SH-SY5Y (cell line): Measurements from ENCODE around the gene TAS2R16.

Source experiments
- GATA2 ChIP-seq: IDR thresholded peaks from 2 replicates; pipeline ENCODE4 v1.6.1; 2011; ENCODE audit warnings: mild to moderate bottlenecking, low read depth, low read length
- GATA3 ChIP-seq: IDR thresholded peaks from 2 replicates; pipeline ENCODE4 v1.6.1; 2011; ENCODE audit warnings: low read depth, mild to moderate bottlenecking, low read length, moderate library complexity

TAS2R16 gene, protein sequence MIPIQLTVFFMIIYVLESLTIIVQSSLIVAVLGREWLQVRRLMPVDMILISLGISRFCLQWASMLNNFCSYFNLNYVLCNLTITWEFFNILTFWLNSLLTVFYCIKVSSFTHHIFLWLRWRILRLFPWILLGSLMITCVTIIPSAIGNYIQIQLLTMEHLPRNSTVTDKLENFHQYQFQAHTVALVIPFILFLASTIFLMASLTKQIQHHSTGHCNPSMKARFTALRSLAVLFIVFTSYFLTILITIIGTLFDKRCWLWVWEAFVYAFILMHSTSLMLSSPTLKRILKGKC

DNA sequence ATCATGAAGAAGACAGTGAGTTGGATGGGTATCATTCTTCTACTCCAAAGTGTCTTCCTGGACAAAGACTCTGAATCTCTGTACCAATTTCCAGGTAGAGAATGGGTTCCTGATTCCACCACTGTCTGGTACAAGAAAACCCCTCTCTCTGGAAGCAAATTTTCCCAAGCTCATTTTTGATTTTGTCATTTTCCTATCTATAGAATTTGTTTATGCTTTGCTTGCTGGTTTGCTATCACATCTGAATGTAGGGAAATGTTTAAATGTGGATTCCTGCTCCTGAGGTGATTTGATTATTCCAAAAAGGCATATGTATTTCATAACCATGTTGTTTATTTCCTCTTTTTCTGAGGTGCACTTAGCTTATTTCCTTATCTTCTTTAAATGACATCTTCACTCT, at the start of gene TAS2R16:
TSS of gene TAS2R16 (minus strand) at position 101 of the 400 bp plus-strand sequence. CDS start at position 35, 66 bp downstream.
- TF ChIP-seq GATA3 = no peak
- no peak for TF ChIP-seq GATA2

DNA sequence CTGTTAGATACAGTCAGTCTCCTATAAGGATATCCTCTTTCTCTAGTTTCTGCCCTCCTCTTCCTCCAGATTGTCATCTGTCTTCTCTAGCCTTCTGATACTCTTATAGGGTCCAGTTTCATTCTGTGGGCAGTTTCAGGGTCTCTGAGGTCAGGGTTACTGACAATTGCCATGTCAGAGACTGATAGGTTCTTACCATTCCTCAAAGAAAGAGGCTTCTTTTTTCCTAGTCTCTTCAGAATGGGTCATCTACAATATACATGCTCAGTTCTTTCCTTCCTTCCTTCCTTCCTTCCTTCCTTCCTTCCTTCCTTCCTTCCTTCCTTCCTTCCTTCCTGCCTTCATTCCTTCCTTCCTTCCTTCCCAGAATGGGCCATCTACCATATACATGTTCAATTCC, 48.1 kb upstream of the TAS2R16 start:
- no peak for TF ChIP-seq GATA3
- no peak for TF ChIP-seq GATA2

DNA sequence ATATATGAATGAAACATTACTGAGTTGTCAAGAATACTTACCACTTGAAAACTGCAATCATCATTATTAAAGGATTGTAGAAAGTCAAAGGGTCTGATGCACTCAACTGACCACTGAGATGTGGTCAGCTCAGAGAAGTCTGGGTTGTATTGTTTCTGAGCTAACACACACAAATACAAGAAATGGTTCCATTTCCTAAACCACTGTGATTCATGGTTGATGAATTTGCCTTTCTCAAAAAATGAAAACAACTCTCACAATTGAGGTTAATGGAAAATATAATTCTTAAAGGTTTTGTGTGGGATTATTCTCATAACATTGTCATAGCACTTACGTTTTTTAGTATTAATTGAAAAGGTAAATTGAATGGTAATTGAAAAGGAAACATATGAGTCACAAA, 45.6 kb upstream of the TAS2R16 start:
- no peak for TF ChIP-seq GATA2
- no peak for TF ChIP-seq GATA3

DNA sequence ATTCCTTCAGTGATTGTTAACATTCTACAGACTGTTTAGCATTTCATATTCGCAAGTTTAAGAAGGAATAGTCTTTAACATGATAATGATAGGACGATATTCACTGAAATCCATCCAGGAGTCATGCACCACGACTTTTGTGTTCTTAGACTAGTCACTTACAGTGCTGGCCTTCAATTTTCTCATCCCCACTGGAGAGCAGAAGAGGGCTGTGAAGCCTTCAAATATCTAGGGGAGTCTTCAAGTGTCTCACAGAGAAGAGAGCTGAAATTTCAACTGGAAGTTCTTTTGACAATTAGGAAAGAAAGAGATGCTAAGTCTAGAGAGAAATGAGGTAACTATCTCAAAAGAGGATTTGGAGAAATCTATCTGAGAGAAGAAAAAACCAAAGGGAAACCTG, 43.8 kb upstream of the TAS2R16 start:
- no peak for TF ChIP-seq GATA2
- TF ChIP-seq GATA3 = no peak

DNA sequence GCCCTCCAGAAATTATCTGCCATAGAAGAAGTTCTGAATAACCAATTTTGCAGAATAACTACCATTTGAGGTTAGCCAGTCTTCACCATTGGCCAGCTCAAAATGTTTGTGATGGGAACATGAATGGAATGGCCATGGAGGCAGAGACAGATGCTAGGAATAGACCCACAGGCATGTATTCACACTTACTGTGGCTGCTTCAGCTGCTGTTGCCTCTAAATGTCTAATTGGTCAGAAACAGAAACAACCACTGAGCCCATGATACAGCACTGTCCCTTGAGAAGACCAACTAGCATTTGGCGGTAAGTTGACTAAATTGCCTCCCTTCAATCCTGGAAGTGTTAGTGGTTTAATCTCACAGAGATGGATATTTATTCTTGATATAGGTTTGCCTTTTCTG, 38.6 kb upstream of the TAS2R16 start:
- TF ChIP-seq GATA2 (no peak), GATA3 (no peak)

DNA sequence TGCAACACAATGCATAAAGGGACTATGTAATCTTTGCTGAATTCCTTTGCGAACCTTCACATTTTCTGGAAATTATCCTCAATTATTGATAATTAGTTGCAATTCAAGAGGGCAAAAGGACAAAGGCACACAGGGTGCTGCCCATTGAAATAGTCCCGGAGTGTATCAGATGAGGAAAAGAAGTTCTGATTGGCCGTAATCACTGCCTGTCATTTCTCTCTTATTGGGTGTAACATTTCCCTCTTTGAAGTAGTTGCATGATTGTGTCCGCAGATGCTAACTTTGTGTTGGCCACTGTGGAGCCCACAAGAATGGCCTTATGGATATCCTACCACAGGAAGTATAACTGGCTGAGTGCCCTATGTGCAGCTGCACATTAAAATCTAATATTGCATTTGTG, 35.1 kb upstream of the TAS2R16 start:
- TF ChIP-seq GATA2 = no peak
- TF ChIP-seq GATA3 = no peak

DNA sequence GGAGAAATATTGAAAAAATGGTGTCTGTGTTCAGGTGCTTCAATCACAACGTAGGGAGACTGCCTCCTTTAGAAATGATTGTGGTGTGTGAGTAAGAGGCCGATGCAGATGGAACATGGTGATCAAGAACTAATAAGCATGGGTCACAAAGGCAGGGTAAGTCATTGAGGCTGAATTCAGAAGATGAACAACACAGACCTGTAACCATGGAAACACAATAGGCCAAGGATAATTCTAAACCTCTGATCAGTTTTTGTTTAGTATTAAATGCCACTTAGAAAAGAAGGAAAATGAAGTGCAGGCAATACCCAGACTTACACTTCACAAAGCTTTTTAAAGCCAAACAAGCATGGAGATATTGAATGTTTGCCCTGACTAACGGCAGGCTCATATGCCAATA, 32.8 kb upstream of the TAS2R16 start:
- no peak for TF ChIP-seq GATA2
- TF ChIP-seq GATA3 = no peak

DNA sequence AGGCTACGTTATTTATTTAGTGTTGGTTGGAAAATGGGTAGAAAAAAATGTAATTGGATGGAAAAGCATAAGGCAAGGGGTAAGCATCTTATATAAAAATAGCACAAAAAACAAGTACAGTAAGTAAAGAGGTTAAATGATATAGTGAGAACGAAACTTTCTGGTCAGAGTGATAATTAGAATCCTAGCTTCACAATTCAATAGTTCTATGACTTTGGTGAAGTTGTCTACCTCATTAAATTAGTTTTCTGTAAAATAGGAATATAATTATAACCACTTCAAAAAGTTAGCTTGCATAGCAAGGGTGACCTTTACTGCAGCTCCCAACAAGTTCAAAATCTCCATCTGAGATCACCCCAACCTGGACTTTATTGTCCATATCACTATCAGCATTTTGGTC, 30.8 kb upstream of the TAS2R16 start:
- TF ChIP-seq GATA2 (no peak), GATA3 (no peak)

DNA sequence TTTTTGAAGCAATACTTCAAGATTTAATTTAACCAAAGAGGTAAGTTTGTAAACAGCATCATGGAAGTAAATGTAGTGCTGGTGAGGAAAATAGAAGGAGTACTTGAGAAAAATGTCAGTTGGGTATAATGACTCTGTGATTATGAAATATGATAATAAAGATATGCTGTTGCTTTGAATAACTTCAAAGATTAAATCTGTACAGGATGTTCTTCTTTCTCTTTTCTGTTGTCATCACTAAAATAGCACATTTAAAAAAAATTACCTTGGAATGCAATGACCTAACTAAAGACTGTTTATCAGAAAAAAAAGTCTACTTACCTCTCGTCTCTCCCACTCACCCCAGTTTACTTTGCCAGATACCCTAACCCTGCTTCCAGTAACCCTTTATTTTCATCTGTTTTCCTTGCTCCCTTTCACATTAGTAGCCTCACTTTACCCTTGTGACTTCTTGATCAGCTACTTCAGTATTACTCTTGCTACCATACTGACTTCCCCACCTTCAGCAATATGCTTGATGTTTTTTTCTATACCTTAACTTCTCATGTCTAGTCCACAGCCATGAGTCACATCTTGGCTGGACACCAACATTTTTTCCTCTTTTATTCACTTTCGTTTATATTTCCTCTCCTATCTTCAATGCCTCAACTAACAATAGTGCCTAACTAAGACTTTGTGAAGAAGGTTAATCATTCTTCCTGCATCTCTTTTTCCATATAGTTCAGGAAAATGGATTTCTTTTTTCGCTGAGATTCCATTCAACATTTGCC, 29.7 kb upstream of the TAS2R16 start:
- TF ChIP-seq GATA2 = no peak
- TF ChIP-seq GATA3 = no peak

DNA sequence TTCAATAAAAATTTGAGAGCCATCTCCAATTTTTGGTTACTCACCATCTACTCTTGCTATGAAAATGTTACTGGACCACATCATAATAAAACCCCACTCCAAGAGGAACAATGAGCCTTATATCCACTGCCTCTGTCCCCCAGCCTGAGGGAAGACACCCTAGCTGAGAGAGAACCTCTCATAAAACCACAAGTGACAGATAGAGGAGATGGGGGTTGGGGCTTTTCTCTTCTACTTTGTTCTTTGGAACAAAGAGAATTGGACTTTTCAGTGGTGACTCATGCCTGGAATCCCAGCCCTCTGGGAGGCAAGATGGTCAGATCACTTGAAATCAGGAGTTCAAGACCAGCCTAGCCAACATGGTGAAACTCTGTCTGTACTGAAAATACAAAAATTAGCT, 27.6 kb upstream of the TAS2R16 start:
- TF ChIP-seq GATA2 (no peak), GATA3 (no peak)

DNA sequence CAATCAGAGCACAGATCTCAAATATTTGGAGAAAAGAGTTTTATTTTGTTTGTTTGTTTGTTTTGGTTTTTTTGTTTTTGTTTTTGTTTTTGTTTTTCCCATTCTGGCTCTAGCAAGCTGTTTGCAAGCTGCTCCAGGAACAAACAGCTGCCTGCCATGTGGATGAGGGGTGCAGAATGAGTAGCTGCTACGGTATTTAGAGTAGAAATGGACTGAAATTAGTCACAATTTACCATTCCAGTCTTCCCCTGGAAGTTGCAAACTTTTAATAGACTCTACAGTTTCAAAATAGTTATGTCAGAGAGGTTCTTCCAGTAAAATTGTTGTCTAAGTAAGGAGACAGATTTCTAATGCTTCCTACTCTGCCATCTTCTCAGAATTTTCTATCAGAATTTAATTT, 27.1 kb upstream of the TAS2R16 start:
- TF ChIP-seq GATA3 (no peak), GATA2 (no peak)

DNA sequence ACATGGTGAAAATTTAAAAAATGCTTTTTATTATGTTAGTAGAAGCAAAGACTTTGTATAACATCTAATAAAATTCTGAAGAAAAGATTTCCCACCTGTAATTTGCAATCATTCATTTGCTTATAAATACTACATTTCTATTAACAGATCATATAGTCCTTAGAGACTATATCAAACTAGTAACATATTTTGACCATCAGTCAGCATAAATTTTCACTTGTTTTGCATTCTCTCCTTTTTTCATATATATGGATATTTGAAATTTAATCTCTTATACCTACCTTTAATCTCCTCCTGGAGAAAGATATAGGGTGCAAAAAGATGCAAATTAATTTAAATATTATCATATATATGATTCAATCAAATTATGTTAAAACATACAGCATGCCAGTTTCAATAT, 16.9 kb upstream of the TAS2R16 start:
- TF ChIP-seq GATA3 (no peak), GATA2 (no peak)

DNA sequence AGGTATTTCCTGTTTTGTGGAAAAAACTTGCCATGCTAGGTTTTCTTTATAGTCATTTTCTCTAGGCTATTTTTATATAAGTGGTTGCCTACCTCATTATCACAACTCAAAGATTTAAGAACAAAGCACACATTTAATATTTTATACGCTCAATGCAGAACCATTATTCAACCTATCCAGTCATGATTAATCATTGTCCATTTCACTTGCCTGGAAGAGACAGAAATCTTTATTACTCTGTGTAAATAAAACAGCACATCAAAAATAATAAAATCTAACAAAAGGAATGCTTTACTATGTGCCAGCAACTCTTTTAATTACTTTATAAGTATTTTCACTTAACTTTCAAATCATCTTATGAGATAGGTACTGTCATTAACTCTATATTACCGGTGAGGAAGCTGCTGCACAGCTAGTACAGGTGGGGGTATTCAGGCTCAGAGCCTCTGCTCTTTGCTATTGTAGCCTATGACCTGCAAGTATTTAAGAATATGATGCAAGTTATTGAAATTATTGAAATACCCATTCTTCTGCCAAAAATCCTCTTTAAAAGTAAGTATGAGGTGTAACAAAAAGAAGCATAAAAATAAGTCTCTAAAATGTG, 16.4 kb upstream of the TAS2R16 start:
- TF ChIP-seq GATA2 (no peak), GATA3 (no peak)

DNA sequence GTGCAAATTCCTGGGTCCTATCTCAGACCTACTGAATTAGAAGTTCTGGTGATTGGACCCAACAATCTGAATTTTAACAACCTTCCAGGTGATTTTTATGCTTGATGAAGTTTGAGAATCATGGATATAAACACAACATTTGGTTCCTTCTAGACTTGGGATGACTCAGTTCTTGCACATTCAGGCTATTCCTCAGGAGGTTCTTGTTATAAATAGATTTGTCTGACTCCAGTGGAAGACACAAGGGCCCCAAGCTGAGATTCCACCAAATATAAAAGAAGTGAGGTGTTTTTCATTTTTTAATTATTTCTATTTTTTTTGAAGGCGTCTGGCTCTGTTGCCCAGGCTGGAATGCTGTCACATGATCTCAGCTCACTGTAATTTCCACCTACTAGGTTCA, 9.4 kb upstream of the TAS2R16 start:
- no peak for TF ChIP-seq GATA3
- TF ChIP-seq GATA2 = no peak
